Measurements from ENCODE around the gene RRAGD.

The RRAGD gene

GRCh38 chr6:89412071-89413005 is at the start of gene RRAGD:
TSS of gene RRAGD (minus strand) at chr6:89412273. CDS start at chr6:89411993, 280 bp downstream.
- DNase-seq: peak; percentile 96

DNA sequence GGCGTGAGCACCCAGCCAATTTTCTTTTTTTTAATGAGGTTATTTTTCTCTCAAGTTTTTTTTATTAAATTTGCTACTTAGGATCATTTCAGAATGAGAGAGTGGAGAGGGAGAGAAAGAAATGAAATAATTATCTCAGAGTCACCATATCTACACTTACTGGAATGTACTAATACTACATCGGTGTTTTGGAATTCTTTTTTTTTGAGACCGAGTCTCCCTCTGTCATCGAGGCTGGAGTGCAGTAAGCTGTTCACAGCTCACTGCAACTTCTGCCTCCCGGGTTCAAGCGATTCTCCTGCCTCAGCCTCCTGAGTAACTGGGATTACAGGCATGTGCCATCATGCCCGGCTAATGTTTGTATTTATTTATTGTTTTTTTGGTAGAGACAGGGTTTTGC is 48.6 kb upstream of the RRAGD start:
- no peak for DNase-seq

GRCh38 chr6:89459501-89459900 is 47.4 kb upstream of the RRAGD start:
- DNase-seq: no peak

GRCh38 chr6:89458704-89459103 is 46.6 kb upstream of the RRAGD start:
- peak; percentile 20 for DNase-seq

- DNase-seq: no peak
Measured at GRCh38 chr6:89454300-89454699, 42.2 kb upstream of the RRAGD start.

- DNase-seq: peak; percentile 51
Measured at GRCh38 chr6:89452281-89452680, 40.2 kb upstream of the RRAGD start.

- DNase-seq: no peak
Measured at GRCh38 chr6:89449193-89449592, 37.1 kb upstream of the RRAGD start.

DNA sequence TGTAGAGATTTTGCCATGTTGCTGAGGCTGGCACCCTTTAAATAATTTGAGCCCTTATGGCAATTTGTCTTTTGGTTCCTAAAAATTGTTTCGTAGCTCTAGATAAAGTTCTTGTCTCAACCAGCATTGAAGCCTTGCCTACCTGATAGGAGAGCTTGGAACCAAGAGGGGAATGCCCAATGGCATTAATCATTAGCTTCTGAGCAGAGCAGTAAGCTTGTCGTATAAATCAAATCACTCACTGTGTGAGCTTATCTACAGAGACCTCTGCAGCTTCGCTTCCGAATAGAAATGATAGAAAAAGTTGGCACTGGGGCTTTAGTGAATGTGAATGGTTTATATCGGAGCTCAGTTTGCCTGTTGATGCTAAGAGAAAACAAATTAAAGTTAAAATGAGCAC is 31.6 kb upstream of the RRAGD start:
- no peak for DNase-seq

DNA sequence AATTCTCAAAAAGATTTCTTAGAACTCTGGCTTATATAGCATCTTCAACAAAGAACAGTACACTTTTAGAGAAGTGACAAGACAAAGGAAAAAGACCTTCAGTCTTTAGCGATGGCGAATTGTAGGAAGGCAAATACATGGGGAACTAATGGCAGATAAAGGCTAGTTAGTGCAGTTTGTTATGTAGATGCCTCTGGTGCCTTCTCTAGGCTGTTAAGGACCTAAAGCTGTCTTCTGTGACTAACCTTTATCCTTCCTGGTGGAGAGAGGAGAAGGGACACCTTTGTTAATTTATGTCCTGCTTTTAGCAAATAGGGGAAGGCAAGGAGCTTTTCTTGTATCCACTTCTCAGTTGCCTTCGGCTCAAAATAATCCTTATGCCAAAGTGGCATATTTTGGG is 28.1 kb upstream of the RRAGD start:
- no peak for DNase-seq

GRCh38 chr6:89439014-89439413 is 26.9 kb upstream of the RRAGD start:
- DNase-seq: no peak

GRCh38 chr6:89438248-89438647 is 26.2 kb upstream of the RRAGD start:
- no peak for DNase-seq

GRCh38 chr6:89436226-89436625 is 24.2 kb upstream of the RRAGD start:
- peak; percentile 81 for DNase-seq

- DNase-seq: peak; percentile 60
Measured at GRCh38 chr6:89434954-89435353, 22.9 kb upstream of the RRAGD start.

GRCh38 chr6:89434150-89434499 is 22.1 kb upstream of the RRAGD start:
- no peak for DNase-seq

DNA sequence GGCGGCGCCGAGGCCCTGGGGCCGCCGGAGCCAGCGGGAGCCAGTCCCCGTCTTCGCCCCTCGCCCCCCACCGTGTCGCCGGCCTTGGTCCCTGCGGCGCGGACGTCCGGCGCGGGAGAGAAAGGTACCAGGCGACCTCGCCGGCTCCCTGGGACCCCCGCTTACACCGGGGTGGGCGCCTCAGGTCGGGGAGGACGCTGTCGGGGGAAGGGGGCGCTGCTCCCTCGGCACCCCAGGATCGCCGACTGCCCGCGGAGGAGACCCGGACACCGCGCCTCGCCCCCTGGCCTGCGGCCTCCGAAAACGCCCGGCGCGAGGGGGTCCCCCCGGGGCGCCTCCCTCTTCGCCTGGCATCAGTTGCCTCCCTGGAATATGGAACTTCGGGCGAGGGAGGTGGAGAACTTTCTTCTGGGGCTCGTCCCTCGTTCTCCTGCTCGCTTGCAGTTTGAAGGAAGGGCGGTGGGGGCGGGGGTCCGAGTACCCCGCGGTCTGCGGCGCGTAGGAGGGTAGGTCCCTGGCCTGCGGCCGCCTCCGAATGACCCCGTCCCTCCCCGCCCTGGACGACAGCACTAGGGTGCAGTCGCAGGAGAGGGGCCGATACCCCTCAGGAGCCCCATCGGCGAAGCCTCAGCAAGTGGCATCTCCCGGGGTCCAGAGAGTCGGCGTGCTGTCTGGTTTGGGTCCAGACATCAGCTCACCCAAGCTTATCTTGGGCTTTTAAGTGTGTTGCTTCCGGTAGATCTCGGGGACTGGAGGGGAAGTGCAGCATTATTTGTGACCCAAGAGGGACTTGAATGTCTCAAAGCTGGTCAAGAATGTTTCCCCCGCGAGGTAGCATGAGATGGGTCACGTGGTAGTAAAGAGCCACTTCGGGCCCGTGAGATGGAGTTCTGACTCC is 21.4 kb upstream of the RRAGD start:
- peak; percentile 87 for DNase-seq

- DNase-seq: peak; percentile 94
Measured at GRCh38 chr6:89432875-89433251, 20.8 kb upstream of the RRAGD start, which contains the start of gene ANKRD6. TSS of gene ANKRD6 (plus strand) at chr6:89433152. CDS start at chr6:89566977, 133,825 bp downstream.

DNA sequence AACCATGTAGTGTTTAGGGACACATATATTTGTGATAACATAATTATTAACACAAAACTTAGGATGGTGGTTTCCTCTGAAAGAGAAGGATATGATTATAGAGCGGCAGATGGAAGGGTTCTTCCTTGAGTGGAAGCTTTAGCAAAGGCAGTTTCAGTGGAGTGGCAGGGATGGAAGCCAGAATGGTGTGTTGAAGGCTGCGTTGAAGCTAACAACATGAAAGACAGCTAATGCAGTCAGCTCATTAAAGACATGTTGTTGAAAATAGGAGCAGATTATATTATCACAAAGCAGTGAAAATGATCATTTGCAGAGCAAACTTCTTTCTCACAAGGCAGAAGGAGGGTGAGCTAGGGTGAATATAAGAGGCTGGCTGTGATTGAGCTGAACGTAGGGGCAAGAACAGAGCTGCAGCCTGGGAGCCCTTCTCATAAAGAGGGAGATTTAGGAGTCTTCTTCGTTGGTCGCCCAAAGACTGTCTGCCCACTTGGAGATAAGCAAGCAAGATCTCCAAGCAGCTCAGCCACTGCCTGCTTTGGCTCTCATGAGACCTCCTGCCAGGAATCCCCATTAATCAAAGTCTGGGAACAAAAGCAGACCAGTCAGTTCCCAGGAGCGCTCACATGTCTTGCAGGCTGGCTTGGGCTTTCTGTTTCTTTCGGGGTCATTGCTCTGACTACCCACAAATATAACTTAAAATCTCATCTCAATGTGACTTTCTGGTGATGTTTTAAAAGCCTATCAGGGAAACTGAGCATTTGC is 18.3 kb upstream of the RRAGD start:
- DNase-seq: peak; percentile 96

- peak; percentile 71 for DNase-seq
Measured at GRCh38 chr6:89416796-89417195, 4.7 kb upstream of the RRAGD start.

GRCh38 chr6:89415185-89415584 is 3.1 kb upstream of the RRAGD start:
- DNase-seq: no peak

DNA sequence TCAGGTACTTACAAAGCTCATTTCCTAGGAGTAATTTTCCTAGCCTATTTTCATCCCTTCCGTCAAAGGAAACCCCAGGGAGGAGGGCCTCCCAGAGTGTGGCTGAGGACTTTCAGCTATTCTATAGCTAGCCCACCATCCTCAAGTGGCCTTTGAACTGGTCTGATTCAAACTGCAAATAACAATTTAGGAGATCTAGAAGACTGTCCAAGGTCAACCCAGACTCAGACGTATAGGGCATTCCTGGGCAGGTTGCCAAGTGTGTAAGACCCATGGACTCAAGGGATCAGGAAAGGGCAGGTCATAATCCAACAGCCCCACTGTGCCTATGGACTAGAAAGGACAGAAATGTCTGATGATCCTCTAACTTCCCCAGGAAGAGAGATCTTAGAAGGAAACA is 2.1 kb upstream of the RRAGD start:
- DNase-seq: peak; percentile 49

GRCh38 chr6:89413006-89413400 is 930 bp upstream of the RRAGD start:
- DNase-seq: peak; percentile 71

- peak; percentile 80 for DNase-seq
Measured at GRCh38 chr6:89411145-89412070, 665 bp downstream of the RRAGD start.
